Pancreas (tissue), 10 donors: ENCODE data around the gene PTN. TPM values are rescaled to one million over a fixed set of nuclear protein-coding genes. Genes with fewer than 3 reads are reported as not detected.

Source experiments
- ATAC-seq, 4 donors: fragments of 200-7000 bp; cut with Tn5 transposase; one replicate each; pipeline versions ENCODE4 v1.8.0 to v1.9.1; 2020; ENCODE audit warnings: mild to moderate bottlenecking in 4 of 4, moderate library complexity in 4 of 4
- DNase-seq, 6 donors: peaks; one replicate each; pipeline ENCODE4 v3.0.0-alpha.2; 2020
- FAIRE-seq: peaks from 2 replicates; lab custom pipeline; 2012; peaks lifted over from hg19 to GRCh38; lab: Jason Lieb, UNC
- H3K27ac ChIP-seq, 4 donors: fragments of 200-600 bp; sonication (generic); 1 replicate in 3 of 4; 2 replicates in 1 of 4; pipeline versions ENCODE4 v1.5.0 to v1.8.0; 2020
- H3K27me3 ChIP-seq, 4 donors: fragments of 200-600 bp; one replicate each; pipeline ENCODE4 v1.8.0; 2021
- H3K36me3 ChIP-seq, 3 donors: fragments of 200-600 bp; sonication (generic) in 1 of 3; one replicate each; pipeline versions ENCODE4 v1.5.0 to v1.8.0; 2020 to 2021
- H3K4me1 ChIP-seq, 3 donors: fragments of 200-600 bp; one replicate each; pipeline ENCODE4 v1.8.0; 2021
- H3K4me3 ChIP-seq, 4 donors: fragments of 200-600 bp; sonication (generic) in 2 of 4; one replicate each; pipeline versions ENCODE4 v1.5.0 to v1.8.0; 2020 to 2021
- H3K9me3 ChIP-seq, 4 donors: fragments of 200-600 bp; one replicate each; pipeline ENCODE4 v1.8.0; 2021
- CTCF ChIP-seq, 4 donors: fragments of 200-600 bp; sonication (generic) in 3 of 4; IDR thresholded peaks; one replicate each; pipeline versions ENCODE4 v1.5.0 to v1.8.0; 2021; ENCODE audit warnings: antibody characterized with exemption in 4 of 4
- WGBS, 2 donors: extraction: QIAGEN DNeasy Blood & Tissue Kit; methylation state at CpG; one replicate each; pipeline ENCODE4 v1.1.7; 2013; 5-methylcytosine and 5-hydroxymethylcytosine counted together
- intact Hi-C, 3 donors: fragments of 100-400 bp; cut with DNase I; formaldehyde crosslinking; loops; one replicate each; pipeline versions ENCODE4 v1.11.1 to v1.14.2; 2022
- polyA plus RNA-seq, 2 donors: library from polyadenylated mRNA; stranded (reverse); fragments of 200-250 nt; gene quantifications; one replicate each; pipeline ENCODE4 v1.2.3, GENCODE V29; 2013
- total RNA-seq, 6 donors: library from RNA; stranded (reverse); fragmentation: NEBNext Ultra II Directional in 4 of 6; extraction: Animal tissue kit (Norgen Biotek cat#: 25700) in 4 of 6; gene quantifications; one replicate each; pipeline versions ENCODE4 v1.2.1 to v1.2.4, GENCODE V29; 2021 to 2023
- donor health status: healthy with polysubstance abuse.
- donor health status: DM: no; HTN: no; CAD: no; lungs with moderate emphysema.
- donor health status: DM: no; HTN: no; CAD: no.
- donor health status: control.
- donor health status: control.
- donor health status: Bipolar disorder and iron deficiency.
- donor health status: DM: yes; HTN: yes; CAD: no.
- donor health status: DM: no; HTN: no; CAD: no.
- donor health status: DM: no; HTN: no; CAD: no.
- donor health status: DM: yes; HTN: yes; CAD: no.

The PTN gene
- total RNA-seq (1 to 10 TPM in 2 of 6 donors, under 1 TPM in 4; 0.35 to 1.2 (median 0.45) TPM), polyA plus RNA-seq (1 to 10 TPM in 1 of 2 donors, under 1 TPM in 1; 0.46 to 1.8 TPM)

- no peak for TF ChIP-seq CTCF (IDR thresholded peaks at IDR 0.05)
- WGBS, 2 donors = 3 to 5% methylated on average over 23 of the region's 23 CpGs
- H3K36me3 ChIP-seq = no peaks in the 10 kb centered on the region
- intact Hi-C loops = no loop called here
- H3K4me1 ChIP-seq = no peaks in the 10 kb centered on the region
- no peaks in the 10 kb centered on the region for H3K27me3 ChIP-seq
- ATAC-seq = peak; percentile 58 to 82 (median 69)
- FAIRE-seq = no peak
- peak within 1 kb of the TSS in 3 of 4 donors; percentile 2 to 19 (median 4) for H3K4me3 ChIP-seq
- peak in 4 of 6 donors; percentile 9 to 59 (median 28) for DNase-seq
- no peaks in the 10 kb centered on the region for H3K9me3 ChIP-seq
- H3K27ac ChIP-seq = no peak within 1 kb of the TSS
These were observed at the start of gene PTN for GRCh38 chr7:137343281-137343841. Gene PTN (minus strand): TSS chr7:137343733. CDS start chr7:137254973, 88,760 bp downstream.

GRCh38 chr7:137390076-137390475 is 46.5 kb upstream of the PTN start:
- no peak for FAIRE-seq
- no peaks in the 10 kb centered on the region for H3K27me3 ChIP-seq
- ATAC-seq = no peak

DNA sequence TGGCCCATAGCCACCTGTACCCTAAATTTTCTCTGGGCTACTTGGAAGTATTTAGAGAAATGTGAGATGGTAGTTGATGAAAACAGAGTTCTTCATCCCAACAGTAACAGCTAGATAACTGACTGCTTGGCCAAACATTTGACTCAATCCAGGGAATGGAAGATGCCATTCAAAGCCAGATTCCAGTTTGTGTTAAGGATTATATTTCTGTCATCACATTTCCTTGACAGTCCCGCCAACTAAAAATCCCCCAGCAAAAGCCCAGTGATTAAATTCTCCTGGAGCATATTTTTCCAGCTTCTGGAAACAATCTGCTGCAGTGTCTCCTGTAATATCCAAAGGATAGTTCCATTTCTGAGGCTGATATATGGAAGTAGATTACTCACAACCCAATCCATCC is 45.4 kb upstream of the PTN start:
- no peak overlapping the region for H3K4me3 ChIP-seq
- no peak for TF ChIP-seq CTCF (IDR thresholded peaks at IDR 0.05)
- WGBS, 2 donors = 85 to 90% methylated on average over 1 of the region's 1 CpG
- intact Hi-C loops = no loop called here
- no peak for ATAC-seq
- H3K9me3 ChIP-seq = no peaks in the 10 kb centered on the region
- no peak for DNase-seq
- no peak overlapping the region for H3K27ac ChIP-seq
- FAIRE-seq = no peak
- no peaks in the 10 kb centered on the region for H3K36me3 ChIP-seq
- peaks cover 0 to under 1% (median 0%) of the 10 kb centered on the region in 4 donors for H3K27me3 ChIP-seq
- no peaks in the 10 kb centered on the region for H3K4me1 ChIP-seq

More at GRCh38 chr7:137390076-137390475, 46.5 kb upstream of the PTN start:
- 28 to 57% methylated on average over 1 of the region's 1 CpG for WGBS, 2 donors
- intact Hi-C loops = no loop called here
- H3K9me3 ChIP-seq = no peaks in the 10 kb centered on the region
- DNase-seq = no peak
- TF ChIP-seq CTCF (IDR thresholded peaks at IDR 0.05) = no peak
- H3K4me1 ChIP-seq = no peaks in the 10 kb centered on the region
- no peaks in the 10 kb centered on the region for H3K36me3 ChIP-seq
- H3K4me3 ChIP-seq = no peak overlapping the region
- H3K27ac ChIP-seq = no peak overlapping the region

DNA sequence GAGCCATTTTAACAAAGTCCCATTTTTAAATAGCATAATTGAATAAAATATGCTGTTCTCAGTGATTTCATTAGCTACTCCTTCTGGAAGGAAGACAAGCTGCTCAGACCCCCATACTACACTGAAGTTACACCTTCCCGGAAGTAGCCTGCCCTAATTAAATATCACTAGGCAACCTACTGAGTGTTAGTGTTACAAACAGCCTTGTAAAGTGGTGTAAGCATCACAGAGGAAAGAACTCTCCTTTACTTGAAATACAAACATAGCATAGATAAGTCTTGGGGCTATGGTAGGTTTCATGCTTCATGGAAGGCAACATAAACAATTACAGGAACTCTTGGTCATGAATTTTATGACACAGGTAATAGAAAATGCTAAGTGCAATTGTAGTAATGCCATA is 43.4 kb upstream of the PTN start:
- Histone ChIP-seq H3K27ac (no peak overlapping the region), H3K4me3 (no peak overlapping the region), H3K4me1 (no peaks in the 10 kb centered on the region), H3K27me3 (peaks cover 0 to 5% (median 0%) of the 10 kb centered on the region in 4 donors), H3K9me3 (no peaks in the 10 kb centered on the region), H3K36me3 (no peaks in the 10 kb centered on the region)
- ATAC-seq (no peak), DNase-seq (no peak), FAIRE-seq (no peak)
- intact Hi-C loops = no loop called here
- no peak for TF ChIP-seq CTCF (IDR thresholded peaks at IDR 0.05)
- WGBS, 2 donors = 9 to 17% methylated on average over 1 of the region's 1 CpG

DNA sequence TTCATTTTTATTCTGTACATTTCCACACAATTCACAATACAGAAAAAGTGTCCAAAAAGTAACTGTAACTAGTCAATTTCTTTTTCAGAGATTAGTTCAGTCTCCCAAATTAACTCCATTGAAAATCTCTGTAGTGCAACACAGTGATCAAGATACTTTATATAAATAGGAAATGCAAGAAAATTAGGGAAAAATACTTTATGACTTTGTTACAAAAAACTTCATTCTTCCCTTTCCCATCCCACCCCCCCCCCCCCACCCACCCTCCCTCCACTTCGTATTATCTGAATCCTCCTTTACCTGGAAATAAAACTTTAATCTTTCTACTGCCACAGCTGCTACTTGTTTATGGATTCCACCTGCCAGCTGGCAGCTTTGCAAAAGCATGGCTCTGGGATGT is 37.5 kb upstream of the PTN start:
- no peak for FAIRE-seq
- intact Hi-C loops = no loop called here
- WGBS, 2 donors = 0 to 10% methylated on average over 1 of the region's 1 CpG
- H3K4me1 ChIP-seq = no peaks in the 10 kb centered on the region
- no peak overlapping the region for H3K4me3 ChIP-seq
- DNase-seq = no peak
- H3K27ac ChIP-seq = no peak overlapping the region
- no peak for TF ChIP-seq CTCF (IDR thresholded peaks at IDR 0.05)
- peaks cover 0 to 5% (median 0%) of the 10 kb centered on the region in 4 donors for H3K27me3 ChIP-seq
- no peaks in the 10 kb centered on the region for H3K9me3 ChIP-seq
- no peaks in the 10 kb centered on the region for H3K36me3 ChIP-seq
- ATAC-seq = no peak
